GM19239 (cell line): ENCODE results near the gene PLEKHJ1.

Experiments
- DNase-seq: peaks from one replicate; pipeline ENCODE4 v3.0.0; 2011; ENCODE audit warnings: low spot score; ENCODE audit not compliant: insufficient read length
- FAIRE-seq: peaks from 2 replicates; lab custom pipeline; 2011; peaks lifted over from hg19 to GRCh38; lab: Jason Lieb, UNC

Gene PLEKHJ1

GRCh38 chr19:2270423-2271233 lies 34.5 kb upstream of the PLEKHJ1 start:
- DNase-seq (no peak), FAIRE-seq (peak; percentile 77)

GRCh38 chr19:2270157-2270422 lies 34.0 kb upstream of the PLEKHJ1 start:
- FAIRE-seq (no peak), DNase-seq (no peak)

- DNase-seq (peak; percentile 94), FAIRE-seq (peak; percentile 96)
Observed at GRCh38 chr19:2269244-2270156, 33.4 kb upstream of the PLEKHJ1 start.

- DNase-seq (no peak), FAIRE-seq (no peak)
Observed at GRCh38 chr19:2268861-2269243, 32.7 kb upstream of the PLEKHJ1 start.

GRCh38 chr19:2268480-2268830 lies 32.3 kb upstream of the PLEKHJ1 start:
- FAIRE-seq (peak; percentile 64), DNase-seq (no peak)

- DNase-seq = no peak
- peak; percentile 97 for FAIRE-seq
Observed at GRCh38 chr19:2266183-2266993, 30.3 kb upstream of the PLEKHJ1 start.

GRCh38 chr19:2261438-2262172 lies 25.5 kb upstream of the PLEKHJ1 start:
- FAIRE-seq (no peak), DNase-seq (no peak)

GRCh38 chr19:2260341-2260805 lies 24.2 kb upstream of the PLEKHJ1 start:
- FAIRE-seq = peak; percentile 80
- no peak for DNase-seq

- FAIRE-seq = no peak
Observed at GRCh38 chr19:2259336-2259735, 23.2 kb upstream of the PLEKHJ1 start.

GRCh38 chr19:2255982-2256685 lies 20.0 kb upstream of the PLEKHJ1 start, which contains the start of gene JSRP1:
JSRP1 (minus strand) TSS chr19:2256417; CDS start chr19:2255314, 1,103 bp downstream.
- FAIRE-seq (no peak), DNase-seq (no peak)

More at GRCh38 chr19:2259336-2259735, 23.2 kb upstream of the PLEKHJ1 start:
- DNase-seq = no peak

GRCh38 chr19:2255112-2255845 lies 19.1 kb upstream of the PLEKHJ1 start:
- FAIRE-seq (no peak), DNase-seq (no peak)

- no peak for FAIRE-seq
- no peak for DNase-seq
Observed at GRCh38 chr19:2254064-2254872, 18.1 kb upstream of the PLEKHJ1 start.

- FAIRE-seq (no peak), DNase-seq (no peak)
Observed at GRCh38 chr19:2253106-2254063, 17.3 kb upstream of the PLEKHJ1 start.

- DNase-seq = no peak
- FAIRE-seq = no peak
Observed at GRCh38 chr19:2252797-2253105, 16.6 kb upstream of the PLEKHJ1 start.

GRCh38 chr19:2252055-2252796 lies 16.1 kb upstream of the PLEKHJ1 start:
- no peak for DNase-seq
- FAIRE-seq = no peak
